ENCODE measurements around the gene SORCS2. TPM values are rescaled to one million over a fixed set of nuclear protein-coding genes. Genes with fewer than 3 reads are reported as not detected.

The SORCS2 gene
- total RNA-seq, 1 donor from 2014 or later: under 0.01 TPM

Other genes with a start within 250 kb of the SORCS2 start
- gene TADA2B, start 149.2 kb upstream of the SORCS2 start, total RNA-seq: 10.4 and 13.3 TPM in 2 replicates
- gene GRPEL1, start 124.5 kb upstream of the SORCS2 start, total RNA-seq: 32.3 and 52.4 TPM in 2 replicates
- not detected in 2 replicates for gene PSAPL1, start 242.4 kb downstream of the SORCS2 start, total RNA-seq

Measured in dermis blood vessel endothelial cell (primary cell).